Measurements from ENCODE around the gene PEDS1.

DNA sequence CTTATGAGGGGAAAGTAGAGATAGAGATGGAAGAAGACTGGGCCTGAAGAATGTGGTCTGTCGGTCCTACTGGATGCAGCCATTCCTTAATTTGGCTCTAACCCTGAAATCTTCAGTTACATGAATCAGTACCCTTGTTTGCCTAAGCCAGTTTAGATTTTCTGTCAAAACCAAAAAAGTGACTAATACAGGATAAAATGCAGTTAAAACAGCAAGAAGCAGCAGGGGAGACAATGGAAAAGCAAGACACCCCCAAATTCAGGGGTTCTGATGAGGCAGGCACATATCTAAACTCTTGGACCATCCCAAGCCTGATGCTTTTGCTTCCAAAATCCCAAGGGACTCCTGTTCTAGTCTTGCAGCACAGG lies 23.2 kb downstream of the PEDS1 start:
- TF ChIP-seq, protein P1, sequence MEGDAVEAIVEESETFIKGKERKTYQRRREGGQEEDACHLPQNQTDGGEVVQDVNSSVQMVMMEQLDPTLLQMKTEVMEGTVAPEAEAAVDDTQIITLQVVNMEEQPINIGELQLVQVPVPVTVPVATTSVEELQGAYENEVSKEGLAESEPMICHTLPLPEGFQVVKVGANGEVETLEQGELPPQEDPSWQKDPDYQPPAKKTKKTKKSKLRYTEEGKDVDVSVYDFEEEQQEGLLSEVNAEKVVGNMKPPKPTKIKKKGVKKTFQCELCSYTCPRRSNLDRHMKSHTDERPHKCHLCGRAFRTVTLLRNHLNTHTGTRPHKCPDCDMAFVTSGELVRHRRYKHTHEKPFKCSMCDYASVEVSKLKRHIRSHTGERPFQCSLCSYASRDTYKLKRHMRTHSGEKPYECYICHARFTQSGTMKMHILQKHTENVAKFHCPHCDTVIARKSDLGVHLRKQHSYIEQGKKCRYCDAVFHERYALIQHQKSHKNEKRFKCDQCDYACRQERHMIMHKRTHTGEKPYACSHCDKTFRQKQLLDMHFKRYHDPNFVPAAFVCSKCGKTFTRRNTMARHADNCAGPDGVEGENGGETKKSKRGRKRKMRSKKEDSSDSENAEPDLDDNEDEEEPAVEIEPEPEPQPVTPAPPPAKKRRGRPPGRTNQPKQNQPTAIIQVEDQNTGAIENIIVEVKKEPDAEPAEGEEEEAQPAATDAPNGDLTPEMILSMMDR (IDR thresholded peaks at IDR 0.05), result no peak
- TF ChIP-seq POLR2AphosphoS5 (IDR thresholded peaks at IDR 0.05), result no peak
- no peak for TF ChIP-seq POLR2A (IDR thresholded peaks at IDR 0.05)
